GM21447 (cell line): ENCODE data around the gene DNAH8.

ENCODE experiments used
- ATAC-seq: cut with Tn5 transposase; IDR thresholded peaks from one replicate; pipeline ENCODE4 v1.9.1; 2021; ENCODE audit not compliant: unreplicated experiment

Gene DNAH8

GRCh38 chr6:39048481-39049399, 333.6 kb downstream of the DNAH8 start, which contains the start of gene GLP1R:
Gene GLP1R (plus strand): TSS chr6:39048781. CDS start chr6:39048841, 60 bp downstream.
- no peak for ATAC-seq

DNA sequence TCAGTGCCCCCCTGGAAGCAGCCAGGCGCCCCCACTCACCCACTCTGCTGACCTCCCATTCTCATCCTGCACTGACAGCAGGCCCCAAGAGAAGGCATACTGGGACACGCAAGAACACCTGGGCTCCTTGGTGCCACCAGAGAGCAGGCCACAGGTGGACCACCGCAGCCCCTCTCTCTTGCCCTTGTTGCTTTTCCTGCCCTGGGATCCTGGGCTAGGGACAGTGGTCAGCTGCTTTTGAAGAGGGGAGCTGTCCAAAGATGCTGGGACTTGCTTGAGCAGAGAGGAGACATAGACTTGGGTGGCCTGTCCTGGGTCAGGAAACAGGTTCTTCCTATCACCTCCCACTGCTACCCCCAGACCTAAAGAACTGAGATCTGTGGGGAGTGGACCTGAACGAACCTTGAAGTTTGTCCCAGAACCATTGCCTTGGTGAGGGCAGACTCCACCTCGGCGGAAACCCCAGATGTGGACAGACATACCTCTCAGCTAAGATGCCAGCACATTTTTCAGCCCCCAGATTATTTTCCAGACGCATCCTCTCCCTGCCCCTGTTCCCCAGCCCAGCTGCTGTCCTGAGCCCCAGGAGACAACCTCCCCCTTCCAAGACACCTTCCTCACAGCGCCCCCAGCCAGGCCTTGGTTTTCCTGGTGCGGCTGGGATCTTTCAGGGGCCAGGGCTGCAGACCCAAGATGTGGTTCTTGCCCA, 334.6 kb downstream of the DNAH8 start:
- ATAC-seq: no peak

DNA sequence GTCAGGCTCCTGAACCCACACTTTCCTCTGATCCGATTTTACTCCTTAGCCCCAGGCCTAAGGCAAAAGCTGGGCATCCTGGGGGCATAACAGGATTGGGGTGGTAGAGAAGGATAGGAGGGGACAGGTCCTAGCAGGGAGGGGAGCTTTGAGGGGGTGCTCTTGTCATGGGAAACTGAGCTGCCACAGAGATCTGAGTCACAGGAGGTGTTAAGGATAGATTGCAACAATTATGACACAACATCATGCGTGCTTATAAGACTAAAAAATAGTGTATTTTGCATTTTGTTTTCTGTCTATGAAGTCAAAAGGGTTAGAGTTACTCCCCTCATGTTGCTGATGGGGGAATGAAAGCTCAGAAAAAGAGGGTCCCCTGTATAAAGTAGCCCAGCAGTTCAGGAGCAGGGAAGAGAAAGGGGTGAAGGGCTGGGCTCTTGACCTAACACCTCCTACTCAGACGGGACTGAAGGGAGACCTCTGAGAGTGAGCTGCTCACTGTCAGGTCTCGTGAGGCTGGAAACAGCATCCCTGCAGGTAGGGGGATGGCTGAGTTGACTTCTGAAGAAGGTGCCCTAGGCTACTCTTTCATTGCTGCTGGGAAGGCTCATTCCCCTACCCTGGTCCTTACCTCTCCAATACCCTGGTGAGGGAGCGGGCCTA, 335.5 kb downstream of the DNAH8 start:
- ATAC-seq: no peak

GRCh38 chr6:39051399-39052122, 336.4 kb downstream of the DNAH8 start:
- no peak for ATAC-seq

DNA sequence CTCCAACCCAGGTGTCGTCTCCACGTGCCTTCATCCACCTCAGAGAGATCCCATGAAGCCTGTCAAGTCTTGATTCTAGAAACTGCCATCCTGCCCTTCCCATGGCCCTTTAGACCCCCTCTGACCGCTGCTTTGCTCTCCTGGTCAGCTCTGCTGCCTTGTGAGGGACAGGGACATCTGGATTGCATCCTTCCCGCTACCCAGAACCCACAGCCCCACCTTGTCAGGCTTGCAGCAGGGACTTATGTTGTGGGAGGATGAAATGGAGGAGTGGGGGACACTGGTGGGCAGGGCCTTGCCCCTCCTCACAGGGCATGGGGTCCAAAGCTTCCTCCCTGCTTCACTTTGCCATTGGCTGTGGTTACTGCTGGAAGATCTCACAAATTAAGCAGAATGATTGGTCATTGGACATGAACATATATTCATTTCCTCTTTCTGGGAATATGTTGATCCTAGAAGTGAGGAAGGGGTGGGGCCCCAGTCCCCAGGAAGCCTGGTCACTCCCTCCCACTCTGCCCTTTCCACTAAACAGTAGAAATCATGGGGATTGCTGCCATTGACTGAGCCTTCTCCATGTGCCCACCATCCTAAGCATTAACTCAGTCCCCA, 338.0 kb downstream of the DNAH8 start:
- no peak for ATAC-seq

DNA sequence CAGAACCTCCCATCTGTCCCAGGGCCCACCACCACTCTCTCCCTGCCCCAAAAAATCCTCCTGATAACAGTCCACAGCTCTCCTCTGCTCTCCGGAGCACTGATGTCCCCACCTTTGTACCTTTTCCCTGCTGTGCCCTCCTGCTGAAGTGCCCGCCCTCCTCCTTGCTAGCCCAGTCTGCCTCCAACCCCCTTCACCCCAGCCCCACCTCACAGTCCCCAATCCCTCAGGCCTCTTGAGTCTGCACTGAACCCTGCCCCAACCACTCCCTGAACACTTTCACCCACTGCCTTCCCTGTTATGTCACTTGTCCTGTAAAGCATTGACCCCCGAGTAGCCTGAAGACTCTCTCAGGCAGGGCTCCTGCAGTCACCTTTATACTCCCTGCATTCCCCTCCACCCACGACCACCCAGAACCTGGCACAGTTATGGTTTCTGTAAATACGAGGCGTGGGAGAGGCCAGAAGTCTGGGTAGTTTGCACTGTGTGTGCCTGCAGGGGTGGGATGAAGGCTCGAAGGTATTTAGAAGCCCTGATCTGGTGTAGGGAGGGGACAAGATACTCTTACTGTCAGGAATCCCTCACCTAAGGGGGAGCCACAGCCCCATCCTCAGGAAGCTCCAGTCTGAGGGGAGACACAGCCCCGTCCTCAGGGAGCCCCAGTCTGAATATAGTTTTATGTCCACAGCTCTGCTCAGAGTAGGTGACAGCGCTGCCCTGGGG, 338.9 kb downstream of the DNAH8 start:
- ATAC-seq: no peak

GRCh38 chr6:39054577-39055142, 339.5 kb downstream of the DNAH8 start:
- no peak for ATAC-seq

DNA sequence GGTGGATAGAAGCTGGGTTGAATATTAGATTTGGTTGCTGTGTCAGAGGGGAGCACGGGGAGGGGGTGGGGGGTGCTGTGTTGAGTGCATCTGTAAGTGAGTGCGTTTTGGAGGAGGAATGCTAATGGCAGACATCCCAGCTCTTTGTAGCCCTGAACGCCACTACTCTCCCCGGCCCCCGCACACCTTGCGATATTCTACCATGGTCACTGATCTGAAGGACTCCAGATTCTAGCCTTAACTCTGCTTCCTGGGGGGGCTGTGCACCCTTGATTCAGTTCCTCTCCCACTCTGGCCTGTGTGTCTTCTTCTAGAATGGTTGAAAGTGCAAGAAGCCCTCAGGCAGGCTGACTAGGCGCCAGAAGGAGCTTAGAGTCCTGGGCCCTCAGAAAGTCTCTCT, 340.6 kb downstream of the DNAH8 start:
- ATAC-seq: no peak

DNA sequence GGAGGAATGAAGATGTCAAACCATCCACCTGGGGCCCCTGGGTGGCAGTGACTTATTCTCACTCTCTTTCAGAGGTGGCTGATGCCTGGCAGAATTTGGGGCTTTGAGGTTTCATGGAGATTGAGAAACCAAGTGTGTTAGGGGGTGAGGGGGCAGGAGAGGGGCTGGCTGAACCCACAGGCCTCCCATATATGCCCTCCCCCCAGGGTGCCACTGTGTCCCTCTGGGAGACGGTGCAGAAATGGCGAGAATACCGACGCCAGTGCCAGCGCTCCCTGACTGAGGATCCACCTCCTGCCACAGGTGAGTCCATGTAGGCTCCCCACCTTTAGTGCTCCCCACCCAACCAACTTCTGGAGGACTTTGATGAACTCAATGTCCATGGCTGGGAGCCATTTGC, 341.1 kb downstream of the DNAH8 start:
- ATAC-seq: no peak

DNA sequence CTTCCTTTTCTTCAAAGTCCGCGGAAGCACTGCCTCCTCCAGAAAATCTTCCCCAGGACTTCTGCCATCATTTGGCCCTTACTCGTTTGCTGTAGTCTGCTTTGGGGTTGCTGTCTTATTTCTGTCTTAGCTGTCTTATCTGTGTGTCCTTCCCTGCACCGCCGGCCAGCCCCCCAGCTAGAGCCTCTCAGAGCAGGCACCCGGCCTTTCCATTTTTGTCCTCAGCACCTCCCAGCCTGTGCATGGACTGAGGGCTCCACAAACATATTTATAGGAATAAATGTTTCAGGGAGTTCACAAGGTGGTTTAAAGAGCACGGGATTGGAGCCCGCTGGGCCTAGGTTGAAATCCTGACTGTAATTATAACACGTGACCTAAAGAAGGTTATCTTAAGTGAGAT, 341.6 kb downstream of the DNAH8 start:
- no peak for ATAC-seq

DNA sequence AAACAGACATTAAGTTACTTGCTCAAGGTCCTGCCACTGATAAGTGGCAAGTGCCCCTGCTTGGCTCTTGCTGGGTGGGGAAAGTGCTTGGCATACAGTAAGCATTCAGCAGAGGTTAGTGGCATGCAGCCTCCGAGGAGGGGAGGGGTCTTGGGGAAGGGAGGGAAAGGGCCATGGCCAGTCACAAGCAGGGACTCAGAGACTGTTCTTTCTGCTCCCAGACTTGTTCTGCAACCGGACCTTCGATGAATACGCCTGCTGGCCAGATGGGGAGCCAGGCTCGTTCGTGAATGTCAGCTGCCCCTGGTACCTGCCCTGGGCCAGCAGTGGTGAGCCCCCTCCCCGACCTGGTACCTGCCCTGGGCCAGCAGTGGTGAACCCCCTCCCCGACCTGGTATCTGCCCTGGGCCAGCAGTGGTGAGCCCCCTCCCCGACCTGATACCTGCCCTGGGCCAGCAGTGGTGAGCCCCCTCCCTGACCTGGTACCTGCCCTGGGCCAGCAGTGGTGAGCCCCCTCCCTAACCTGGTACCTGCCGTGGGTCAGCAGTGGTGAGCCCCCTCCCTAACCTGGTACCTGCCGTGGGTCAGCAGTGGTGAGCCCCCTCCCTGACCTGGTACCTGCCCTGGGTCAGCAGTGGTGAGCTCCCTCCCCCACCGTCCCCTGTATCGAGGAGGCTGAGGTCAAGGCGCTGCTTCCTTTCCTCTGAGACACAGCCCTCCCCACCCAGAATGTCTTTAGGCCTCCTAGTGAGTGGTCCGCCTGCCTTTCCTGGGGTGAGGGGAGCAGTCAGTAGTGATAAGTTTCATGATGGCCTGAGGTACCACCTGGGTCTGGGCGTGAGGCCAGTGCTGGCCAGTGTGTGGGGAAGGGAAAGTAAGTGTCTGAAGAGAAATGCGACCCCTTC, 342.4 kb downstream of the DNAH8 start:
- no peak for ATAC-seq

GRCh38 chr6:39058471-39059147, 343.5 kb downstream of the DNAH8 start:
- no peak for ATAC-seq

GRCh38 chr6:39059496-39060310, 344.6 kb downstream of the DNAH8 start:
- no peak for ATAC-seq

DNA sequence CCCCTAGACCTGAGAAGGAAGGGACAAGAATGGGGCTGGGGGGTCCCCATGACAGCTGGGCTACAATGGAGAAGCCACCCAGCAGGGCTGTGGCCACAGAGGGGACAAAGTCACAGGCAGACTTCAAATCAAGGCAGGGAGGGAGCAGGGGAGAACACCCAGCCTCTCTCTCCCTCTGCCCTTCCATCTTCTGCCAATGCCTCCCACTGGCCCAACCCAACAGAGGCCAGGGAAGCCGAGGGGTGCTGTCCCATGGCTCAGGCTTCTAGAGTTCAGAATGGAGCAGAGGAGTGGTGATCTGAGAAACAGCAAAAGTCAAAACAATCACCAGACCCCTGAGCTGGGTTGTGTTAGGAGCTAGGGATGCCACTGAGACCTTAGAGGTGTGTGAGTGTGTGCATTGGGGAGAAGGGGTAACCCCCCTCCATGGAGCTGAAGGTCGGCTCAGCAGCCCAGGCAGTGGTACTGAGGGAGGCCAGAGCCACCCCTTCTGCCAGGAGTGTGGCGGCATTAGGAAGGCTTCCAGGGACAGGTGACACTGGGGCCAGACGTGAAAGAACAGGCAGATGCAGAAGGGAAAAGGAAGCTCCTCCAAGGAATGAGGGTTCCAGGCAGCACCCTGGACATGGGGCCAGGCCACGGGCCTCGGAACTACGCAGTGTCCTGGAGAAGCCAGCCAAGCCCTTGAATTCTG, 345.5 kb downstream of the DNAH8 start:
- no peak for ATAC-seq

DNA sequence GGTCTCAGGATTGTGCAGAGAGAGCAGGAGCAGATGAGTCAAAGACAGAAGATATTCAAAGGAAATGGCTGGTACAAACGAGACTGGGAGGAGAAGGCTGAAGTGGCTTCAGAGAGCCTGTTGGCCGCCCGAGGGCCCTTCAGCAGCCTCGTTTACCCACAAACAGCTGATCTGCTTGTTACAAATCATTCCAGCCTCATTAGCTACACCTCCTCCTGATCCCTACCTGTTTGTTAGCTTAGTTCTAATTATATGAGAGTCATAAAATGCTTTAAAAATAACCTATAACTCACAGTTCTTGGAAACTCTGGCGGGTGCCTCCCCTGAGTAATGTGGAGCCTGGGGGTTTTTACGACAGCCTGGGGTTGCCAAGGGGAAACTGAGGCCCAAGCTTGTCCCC, 346.1 kb downstream of the DNAH8 start:
- ATAC-seq: no peak

DNA sequence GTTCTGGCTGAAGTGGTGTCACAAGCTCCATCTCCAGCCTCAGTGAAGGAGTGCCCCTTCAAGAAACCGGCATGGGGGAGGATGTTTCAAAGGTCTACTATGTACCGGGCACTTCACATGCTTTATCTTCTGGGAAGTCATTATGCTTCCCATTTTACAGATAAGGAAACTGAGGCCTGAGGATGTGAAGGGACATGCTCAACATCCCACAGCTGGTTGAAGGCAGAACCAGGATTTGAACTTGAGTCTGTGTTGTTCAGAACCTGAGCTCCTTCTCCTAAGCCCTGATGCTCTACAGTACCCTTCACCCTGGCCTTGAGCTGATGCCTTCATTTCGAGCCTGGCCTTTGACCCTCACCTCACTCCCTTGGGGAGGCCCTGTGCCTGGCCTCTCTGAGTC, 346.5 kb downstream of the DNAH8 start:
- ATAC-seq: no peak
